Right atrium auricular region (tissue), 2 donors: ENCODE measurements around the gene ZBTB38. TPM values are rescaled to one million over a fixed set of nuclear protein-coding genes. Genes with fewer than 3 reads are reported as not detected.

Experiments
- DNase-seq: peaks from one replicate; pipeline ENCODE4 v3.0.0-alpha.2; 2019; ENCODE audit warnings: low spot score
- H3K27ac ChIP-seq, 2 donors: fragments of 200-600 bp; sonication (generic); 1 replicate in 1 of 2; 2 replicates in 1 of 2; pipeline ENCODE4 v1.5.1; 2016 to 2019
- H3K27me3 ChIP-seq, 2 donors: fragments of 200-600 bp; sonication (generic); one replicate each; pipeline versions ENCODE4 v1.5.1 to v1.6.0; 2017 to 2019
- H3K36me3 ChIP-seq: fragments of 200-600 bp; sonication (generic); one replicate; pipeline ENCODE4 v1.5.1; 2016
- H3K4me1 ChIP-seq, 2 donors: fragments of 200-600 bp; sonication (generic); one replicate each; pipeline versions ENCODE4 v1.5.1 to v1.6.0; 2017 to 2019
- H3K4me3 ChIP-seq, 2 donors: fragments of 200-600 bp; sonication (generic); 1 replicate in 1 of 2; 2 replicates in 1 of 2; pipeline ENCODE4 v1.5.1; 2017 to 2019; ENCODE audit warnings: mild to moderate bottlenecking in 1 of 2, moderate library complexity in 1 of 2
- H3K9me3 ChIP-seq, 2 donors: fragments of 200-600 bp; sonication (generic); one replicate each; pipeline ENCODE4 v1.5.1; 2019
- CTCF ChIP-seq, 2 donors: fragments of 200-600 bp; sonication (generic); IDR thresholded peaks; one replicate each; pipeline ENCODE4 v1.5.1; 2019; ENCODE audit warnings: antibody characterized with exemption in 2 of 2
- total RNA-seq, 2 donors: library from RNA; depleted of rRNA; stranded (reverse); fragments of >200 nt; gene quantifications; one replicate each; pipeline ENCODE4 v1.1.0, GENCODE V29; 2016

ZBTB38 gene
- total RNA-seq, 2 donors from 2014 or later, result 120 to 127 TPM

GRCh38 chr3:141332416-141332815, 35.9 kb upstream of the ZBTB38 start:
- no peaks in the 10 kb centered on the region for H3K36me3 ChIP-seq
- peaks cover 0 to 8% of the 10 kb centered on the region in 2 donors for H3K4me1 ChIP-seq
- DNase-seq, result no peak
- no peaks in the 10 kb centered on the region for H3K27me3 ChIP-seq
- TF ChIP-seq CTCF (IDR thresholded peaks at IDR 0.05), result no peak
- H3K9me3 ChIP-seq, result no peaks in the 10 kb centered on the region
- H3K4me3 ChIP-seq, result no peak overlapping the region
- H3K27ac ChIP-seq, result peak overlapping the region; percentile 76 to 81

- Histone ChIP-seq H3K4me1 (peaks cover 0 to 8% of the 10 kb centered on the region in 2 donors), H3K9me3 (no peaks in the 10 kb centered on the region), H3K27me3 (no peaks in the 10 kb centered on the region), H3K36me3 (no peaks in the 10 kb centered on the region), H3K4me3 (no peak overlapping the region), H3K27ac (no peak overlapping the region)
- no peak for DNase-seq
- TF ChIP-seq CTCF (IDR thresholded peaks at IDR 0.05), result no peak
Measured at GRCh38 chr3:141333836-141334626, 34.3 kb upstream of the ZBTB38 start.

- Histone ChIP-seq H3K4me3 (no peak overlapping the region), H3K27ac (no peak overlapping the region), H3K4me1 (peaks cover 0 to 8% of the 10 kb centered on the region in 2 donors), H3K9me3 (no peaks in the 10 kb centered on the region), H3K36me3 (no peaks in the 10 kb centered on the region), H3K27me3 (no peaks in the 10 kb centered on the region)
- TF ChIP-seq CTCF (IDR thresholded peaks at IDR 0.05), result no peak
- no peak for DNase-seq
Measured at GRCh38 chr3:141334627-141335250, 33.6 kb upstream of the ZBTB38 start.

- no peaks in the 10 kb centered on the region for H3K36me3 ChIP-seq
- H3K27ac ChIP-seq, result no peak overlapping the region
- no peaks in the 10 kb centered on the region for H3K9me3 ChIP-seq
- DNase-seq, result no peak
- no peak for TF ChIP-seq CTCF (IDR thresholded peaks at IDR 0.05)
- no peak overlapping the region for H3K4me3 ChIP-seq
- peaks cover 0 to 8% of the 10 kb centered on the region in 2 donors for H3K4me1 ChIP-seq
- H3K27me3 ChIP-seq, result no peaks in the 10 kb centered on the region
Measured at GRCh38 chr3:141335531-141336061, 32.7 kb upstream of the ZBTB38 start.

GRCh38 chr3:141336672-141337522, 31.4 kb upstream of the ZBTB38 start:
- no peak for DNase-seq
- no peaks in the 10 kb centered on the region for H3K9me3 ChIP-seq
- H3K27me3 ChIP-seq, result no peaks in the 10 kb centered on the region
- H3K36me3 ChIP-seq, result no peaks in the 10 kb centered on the region
- H3K4me3 ChIP-seq, result no peak overlapping the region
- H3K4me1 ChIP-seq, result peaks cover 0 to 6% of the 10 kb centered on the region in 2 donors
- no peak for TF ChIP-seq CTCF (IDR thresholded peaks at IDR 0.05)
- no peak overlapping the region for H3K27ac ChIP-seq
